Embryonic facial prominence (tissue), 1 donor: ENCODE data around the gene FBH1.
"Not testable (repeated sequence)": the region's sequence is repeated elsewhere in the genome, so short reads cannot be mapped to it uniquely, and the experiment has no call there.

Source experiments
- DNase-seq: peaks from one replicate; pipeline ENCODE4 v3.0.0-alpha.2; 2016; ENCODE audit errors: extremely low spot score

FBH1 gene

DNA sequence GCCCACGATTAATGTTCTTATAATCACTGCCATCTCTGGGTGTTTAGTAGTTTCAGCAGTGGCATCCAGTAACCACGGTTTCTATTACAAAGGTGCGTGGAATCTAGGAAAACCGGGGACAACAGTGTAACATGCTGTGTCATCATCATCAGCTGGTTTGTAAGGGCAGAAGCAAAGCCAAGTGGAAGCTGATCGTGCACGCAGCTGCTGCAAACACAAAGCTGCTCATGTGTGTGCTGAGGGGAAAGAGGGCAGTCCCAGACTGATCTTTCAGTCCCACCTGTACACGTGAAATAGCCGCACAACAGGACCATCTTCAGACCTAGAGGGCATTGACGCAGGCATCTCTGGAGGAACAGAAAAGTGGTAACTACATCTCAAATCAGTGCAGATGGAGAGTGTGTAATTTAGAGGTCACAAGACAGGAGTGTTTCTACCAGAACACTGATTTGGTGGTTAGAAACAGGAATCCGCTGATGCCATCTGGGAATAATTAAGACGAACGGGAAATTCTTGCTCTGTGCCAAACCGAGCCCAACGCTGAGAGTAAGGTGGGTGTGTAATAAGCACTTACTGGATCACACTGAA, 13.8 kb upstream of the FBH1 start:
- no peak for DNase-seq

DNA sequence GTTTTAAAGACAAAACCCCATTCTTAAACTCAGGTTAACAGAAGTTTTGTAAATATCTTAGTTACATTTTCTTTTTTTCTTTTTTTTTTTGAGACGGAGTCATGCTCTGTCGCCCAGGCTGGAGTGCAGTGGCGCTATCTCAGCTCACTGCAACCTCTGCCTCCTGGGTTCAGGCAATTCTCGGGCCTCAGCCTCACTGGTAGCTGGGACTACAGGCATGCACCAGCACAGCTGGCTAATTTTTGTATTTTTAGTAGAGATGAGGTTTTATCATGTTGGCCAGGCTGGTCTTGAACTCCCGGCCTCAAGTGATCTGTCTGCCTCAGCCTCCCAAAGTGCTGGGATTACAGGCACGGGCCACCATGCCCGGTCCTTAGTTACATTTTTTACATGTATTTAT, 13.0 kb upstream of the FBH1 start:
- DNase-seq, result not testable (repeated sequence)

DNA sequence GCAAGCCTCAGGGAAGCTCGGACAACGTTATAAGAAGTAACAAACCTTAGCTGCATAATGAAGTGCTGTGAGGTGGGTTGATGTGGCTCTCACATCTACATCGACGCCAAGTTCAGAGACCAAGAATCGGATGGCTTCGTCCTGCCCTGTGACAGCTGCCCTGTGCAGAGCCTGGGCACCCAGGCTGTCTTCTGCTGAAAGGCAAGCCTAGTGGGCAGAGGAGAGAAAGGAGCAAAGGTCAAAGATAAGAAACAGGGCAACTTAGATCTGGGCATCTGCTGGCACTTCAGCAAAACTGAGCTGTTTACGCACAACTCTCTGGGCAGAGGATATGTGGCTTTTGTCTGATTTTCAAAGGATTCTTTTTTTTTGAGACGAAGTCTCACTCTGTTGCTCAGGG, 7.1 kb upstream of the FBH1 start:
- DNase-seq, result no peak

DNA sequence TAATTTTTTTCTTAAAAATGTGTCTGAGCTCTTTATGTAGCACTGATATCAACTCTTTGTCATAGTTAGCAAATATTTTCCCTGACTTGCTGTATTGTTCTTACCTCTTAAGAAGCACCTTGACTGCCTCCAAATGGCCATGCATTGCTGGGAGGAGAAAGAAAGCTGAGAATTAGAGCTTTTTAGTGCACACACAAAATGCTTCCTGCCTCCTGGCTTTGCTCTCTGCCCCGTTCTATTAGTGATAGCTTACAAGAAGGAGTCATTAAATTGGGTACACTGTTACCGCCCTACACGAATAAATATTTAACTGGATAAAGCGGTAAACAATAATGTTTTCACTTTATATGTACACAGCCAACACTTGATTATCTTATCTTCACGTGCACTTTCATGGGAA, 4.4 kb upstream of the FBH1 start:
- DNase-seq, result no peak

DNA sequence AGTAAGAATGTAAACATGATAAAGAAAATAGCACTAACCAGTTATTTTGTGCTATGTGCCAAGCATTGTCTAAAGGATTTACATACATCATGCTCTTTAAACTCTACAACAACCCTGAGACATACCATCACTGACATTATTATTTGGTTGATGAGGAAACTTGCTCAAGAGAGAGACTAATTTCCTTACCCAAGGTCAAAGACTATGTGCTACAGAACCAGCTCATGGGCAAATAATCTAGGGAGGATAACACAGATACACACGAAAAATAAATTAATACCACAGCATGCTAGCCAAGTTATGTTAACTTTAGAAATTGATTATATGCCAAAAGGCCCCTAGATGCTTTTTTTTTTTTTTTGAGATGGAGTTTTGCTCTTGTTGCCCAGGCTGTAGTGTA, 3.0 kb upstream of the FBH1 start:
- no peak for DNase-seq

DNA sequence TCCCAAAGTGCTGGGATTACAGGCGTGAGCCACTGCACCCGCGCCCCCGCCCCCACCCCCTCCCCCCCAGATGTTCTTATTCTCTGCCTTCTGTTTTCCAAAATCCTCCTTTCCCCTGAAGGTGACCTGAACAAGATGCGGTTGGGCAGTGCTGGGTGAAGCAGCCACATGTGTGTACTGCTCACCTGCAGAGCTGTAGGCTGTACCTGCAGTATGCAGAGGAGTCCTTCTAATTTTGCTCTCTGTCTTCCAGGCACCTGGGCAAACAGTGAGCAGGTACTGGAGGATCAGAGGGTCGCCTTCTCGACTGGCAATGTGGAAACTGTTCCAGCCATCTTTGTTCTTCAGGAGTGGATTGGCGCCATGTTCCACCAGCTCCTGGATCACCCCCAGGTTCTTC, 2.4 kb upstream of the FBH1 start:
- no peak for DNase-seq

DNA sequence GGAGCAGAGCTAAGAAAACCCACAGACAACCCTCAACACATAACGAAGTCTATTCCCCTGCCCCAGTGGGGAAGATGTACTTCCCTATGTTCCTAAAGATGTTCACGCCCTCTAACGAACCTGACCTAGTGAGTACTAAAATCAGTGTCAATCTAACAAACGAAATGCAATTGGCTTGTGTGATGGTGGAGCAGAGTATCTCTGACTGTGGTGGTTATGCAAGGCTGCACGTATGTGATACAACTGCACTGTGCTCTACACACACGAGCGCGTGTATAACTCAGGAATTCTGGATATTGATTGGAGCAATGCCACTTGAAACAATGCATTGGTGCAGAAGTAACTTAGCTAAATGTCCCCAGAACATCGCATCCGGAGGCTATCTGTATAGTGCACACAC, 1.7 kb upstream of the FBH1 start:
- DNase-seq, result no peak

DNA sequence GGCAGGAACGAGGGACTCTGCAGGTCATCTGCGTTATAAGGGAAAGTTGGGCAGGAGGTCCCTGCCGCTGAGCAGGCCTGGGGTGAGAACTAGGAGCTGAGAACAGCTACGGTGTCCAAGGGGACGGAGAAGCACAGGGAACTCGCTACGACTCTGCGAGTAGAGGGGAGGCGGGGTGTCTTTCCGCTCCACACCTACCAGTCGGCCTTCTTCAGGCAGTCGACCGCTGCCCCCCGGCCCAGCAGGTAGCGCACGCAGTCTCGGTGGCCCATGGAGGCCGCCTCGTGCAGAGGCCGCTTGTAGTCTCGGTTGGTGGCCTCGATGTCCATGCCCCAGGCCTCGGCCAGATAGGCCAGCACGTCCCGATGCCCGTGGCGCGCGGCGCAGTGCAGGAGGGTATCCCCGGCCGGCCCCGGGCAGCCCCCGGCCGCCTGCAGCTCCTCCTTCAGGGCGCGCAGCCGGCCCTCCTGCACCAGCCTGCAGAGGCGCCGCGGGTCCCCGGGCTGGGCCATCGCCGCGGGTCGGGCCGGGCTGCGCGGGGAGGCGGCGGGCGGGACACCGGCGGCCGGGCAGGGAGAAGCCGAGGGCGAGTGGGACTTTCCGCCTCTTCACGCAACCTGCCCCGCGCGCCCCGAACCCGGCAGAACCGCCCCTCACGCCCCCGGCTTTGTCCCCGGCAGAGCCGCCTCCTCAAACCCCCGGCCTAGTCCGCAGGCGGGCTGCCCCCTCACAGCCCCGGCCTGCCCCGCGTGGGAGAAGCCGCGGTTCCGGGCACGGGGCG, 1.0 kb upstream of the FBH1 start:
- DNase-seq, result no peak

DNA sequence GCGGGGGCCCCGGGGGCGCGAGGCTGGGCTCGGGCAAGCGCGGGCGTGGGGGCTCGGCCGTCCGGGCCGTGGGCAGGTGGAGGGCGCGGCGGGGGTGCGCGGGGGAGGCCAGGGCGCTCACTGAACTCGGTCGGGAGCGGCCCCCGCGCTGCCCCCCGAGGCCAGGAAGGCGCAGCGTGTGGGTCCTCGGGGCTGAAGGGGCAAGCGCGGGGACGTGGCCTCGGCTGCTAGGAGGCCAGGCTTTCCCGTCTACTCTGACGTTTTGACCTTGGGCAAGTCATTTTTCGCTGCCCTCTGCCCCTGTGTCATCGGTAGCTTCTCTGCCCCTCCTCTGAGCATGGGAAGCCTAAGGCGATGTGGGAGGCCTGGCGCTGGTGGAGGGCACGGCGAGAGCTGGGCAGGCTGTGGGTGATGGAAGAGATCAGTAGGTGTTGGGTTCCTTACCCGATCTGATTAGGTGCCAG, 441 bp downstream of the FBH1 start:
- no peak for DNase-seq

DNA sequence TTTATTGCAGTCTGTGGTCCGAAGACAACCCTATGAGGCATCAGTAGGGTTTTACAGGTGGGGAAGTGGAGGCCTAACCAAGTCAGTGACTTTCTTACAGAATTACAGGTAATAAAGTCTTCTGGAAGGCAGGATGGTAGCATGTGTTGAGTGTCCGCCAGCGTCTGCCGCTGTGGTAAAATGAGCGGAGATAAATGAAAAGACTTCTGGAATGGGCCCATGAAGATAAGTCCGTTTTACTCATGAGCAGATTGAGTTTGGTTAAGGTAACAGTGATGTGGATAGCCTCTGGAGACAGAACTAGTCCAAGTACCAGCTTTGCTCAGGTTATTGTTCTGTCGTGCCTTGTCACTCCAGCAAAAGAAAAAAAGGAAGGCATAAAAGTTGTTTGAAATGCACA, 966 bp downstream of the FBH1 start:
- no peak for DNase-seq

DNA sequence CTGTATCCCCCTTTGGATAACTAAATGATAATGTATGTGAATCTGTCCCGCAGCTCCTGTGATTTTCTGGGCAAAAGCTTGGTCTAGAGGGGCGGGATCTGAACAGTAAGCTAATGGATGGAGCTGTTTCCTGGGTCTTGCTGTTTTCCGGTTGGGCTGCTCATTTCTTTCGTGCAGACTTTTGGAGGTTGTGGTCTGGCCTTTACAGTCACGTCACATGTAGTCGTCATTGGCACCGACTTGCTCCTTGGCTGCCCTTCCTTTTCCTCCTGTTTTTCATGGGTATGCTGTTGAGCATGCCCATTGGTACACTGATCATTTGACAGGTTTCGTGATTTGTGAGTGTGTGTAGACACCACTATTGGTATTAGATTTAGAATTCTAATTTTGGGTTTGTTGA, 2.0 kb downstream of the FBH1 start:
- DNase-seq, result no peak

DNA sequence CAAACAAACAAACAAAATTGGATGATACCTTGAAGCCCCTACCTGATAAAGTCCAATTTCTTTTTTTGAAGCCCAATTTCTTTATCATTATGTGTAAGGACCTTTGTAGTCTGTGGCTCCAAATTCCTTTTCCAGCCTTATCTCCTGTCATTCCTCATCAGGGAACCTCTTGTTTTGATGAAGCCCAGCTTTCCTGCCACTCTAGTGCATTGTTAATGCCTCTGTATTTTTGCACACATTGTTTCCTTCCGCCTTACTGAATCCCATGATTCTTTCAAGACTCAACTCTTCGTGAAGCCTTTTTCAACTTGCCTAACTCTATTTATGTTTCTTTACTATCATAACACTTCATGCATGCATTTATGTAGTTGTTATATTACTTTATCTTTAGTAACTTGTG, 3.3 kb downstream of the FBH1 start:
- DNase-seq, result no peak

DNA sequence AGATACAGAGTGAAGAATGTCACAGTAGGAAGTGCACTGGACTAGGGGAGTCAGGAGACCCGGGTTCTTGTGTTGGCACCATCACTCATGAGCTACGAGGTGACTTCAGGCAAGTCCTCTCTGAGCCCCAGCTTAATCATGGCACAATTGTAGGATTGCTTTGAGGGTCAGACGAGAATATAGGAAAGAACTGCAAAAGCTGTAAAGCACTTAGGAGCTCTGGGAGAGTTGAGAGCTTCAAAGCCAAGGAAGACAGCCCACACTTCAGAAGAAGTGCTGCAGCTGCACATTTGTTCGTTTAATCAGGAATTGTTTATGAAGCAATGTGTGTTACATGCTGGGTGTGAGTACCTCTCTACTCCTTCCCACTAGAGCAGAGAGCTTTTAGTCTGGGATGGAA, 4.4 kb downstream of the FBH1 start:
- DNase-seq, result no peak

DNA sequence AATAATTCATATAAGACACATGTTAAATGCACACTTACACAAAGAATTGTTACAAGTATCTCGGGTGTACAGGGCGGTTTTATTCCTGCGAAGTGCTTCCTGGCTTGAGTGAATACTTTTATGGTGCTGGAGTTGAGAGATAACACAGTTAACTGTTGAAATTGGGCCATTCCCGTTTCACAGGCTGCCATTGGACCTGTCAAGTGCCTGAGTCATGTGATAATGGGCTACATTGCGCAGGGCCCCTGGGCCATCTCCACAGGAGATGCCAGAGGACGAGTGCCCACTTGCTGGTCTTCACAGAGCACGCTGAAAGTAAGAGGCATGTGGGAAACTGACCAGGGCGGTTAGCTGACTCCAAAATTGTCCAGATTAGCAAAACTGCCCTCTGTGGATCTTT, 4.8 kb downstream of the FBH1 start:
- DNase-seq, result no peak

DNA sequence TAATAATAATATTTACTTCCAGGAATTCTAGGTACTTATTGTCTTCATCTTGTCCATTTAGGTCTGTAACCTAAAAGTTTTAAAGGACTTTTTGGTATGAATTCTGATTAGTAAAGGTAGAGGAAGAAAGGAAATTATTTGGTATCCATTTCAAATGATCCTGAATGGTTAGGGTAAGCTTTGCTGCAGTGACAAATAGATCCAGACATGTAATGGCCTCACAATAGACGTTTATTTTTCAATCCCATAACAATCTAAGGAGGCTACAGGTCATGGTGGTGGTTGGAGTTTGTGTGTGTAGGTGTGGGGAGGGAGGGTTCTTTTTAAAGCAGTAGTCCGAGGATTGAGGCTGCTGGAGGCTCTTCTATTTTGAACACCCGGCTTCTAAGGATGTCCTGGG, 5.3 kb downstream of the FBH1 start:
- DNase-seq, result no peak

DNA sequence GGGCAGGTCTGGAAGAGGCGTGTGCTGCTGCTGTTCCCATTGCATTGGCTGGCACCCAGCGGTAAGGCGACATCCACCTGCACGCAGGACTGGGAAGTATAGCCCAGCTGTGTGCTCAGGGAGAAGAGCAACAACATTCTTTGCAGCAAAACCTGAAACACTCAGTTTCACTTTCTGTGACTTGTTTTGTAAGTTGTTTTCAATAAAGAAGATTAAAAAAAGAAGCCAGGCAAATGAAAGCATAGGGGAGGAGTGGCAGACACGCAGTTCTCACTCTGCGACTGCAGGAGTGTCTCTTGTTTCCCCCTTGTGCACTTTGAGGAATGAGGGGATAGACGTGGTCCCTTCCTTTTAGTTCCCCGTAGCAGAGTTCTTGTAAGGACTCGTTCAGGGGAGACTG, 5.8 kb downstream of the FBH1 start:
- no peak for DNase-seq

DNA sequence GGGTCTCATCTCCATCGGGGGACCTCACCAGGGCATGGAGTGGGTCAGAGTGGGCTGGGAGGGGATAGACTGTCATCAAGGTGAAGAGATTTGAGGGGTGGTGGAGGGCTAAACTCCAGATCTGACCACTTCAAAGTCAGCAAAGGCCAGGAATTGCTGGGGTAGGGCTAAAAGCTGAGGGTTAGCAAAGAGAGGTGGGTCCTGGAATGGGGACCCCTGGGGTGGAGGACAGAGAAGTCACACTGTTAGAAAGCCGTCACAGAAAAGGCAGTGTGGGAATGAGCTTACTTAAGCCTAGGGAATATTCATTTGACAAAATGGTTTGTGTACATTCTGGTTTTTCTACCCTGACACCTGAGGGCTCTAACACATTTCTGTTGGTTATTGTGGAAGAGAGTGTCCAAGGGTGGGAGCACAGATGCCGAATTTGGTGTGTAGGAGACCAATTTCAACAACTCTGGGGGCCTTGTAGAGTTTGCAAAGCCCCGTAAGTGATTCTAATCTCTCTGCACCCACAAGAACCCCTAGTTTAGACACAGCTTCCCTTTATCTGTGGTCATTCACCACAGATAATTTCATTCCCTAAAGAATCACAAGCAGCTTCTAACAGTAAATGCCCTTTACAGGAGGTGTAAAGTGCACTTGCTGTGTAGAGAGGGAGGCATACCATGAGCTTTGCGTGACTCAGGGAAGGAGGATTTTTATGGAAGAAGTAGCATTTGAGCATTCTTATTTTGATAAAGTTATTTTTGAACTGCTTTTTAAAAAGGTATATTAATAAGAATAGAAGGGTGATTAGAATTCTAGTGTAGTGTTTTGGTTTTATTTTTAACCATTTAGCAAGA, 6.4 kb downstream of the FBH1 start:
- no peak for DNase-seq

DNA sequence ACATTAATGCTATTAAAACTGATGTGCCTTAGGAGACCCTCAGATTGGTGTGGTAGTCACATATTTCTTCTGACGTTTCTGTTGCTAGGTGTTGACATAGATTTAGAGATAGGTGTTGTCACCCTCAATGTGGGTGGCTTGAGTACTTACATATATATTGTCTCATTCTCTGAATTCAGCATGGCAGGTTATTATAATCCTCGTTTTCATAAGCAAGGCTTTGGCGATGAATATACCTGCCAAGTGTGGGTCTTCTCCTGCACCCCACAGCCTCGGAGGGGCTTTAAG, 7.0 kb downstream of the FBH1 start:
- DNase-seq, result no peak

DNA sequence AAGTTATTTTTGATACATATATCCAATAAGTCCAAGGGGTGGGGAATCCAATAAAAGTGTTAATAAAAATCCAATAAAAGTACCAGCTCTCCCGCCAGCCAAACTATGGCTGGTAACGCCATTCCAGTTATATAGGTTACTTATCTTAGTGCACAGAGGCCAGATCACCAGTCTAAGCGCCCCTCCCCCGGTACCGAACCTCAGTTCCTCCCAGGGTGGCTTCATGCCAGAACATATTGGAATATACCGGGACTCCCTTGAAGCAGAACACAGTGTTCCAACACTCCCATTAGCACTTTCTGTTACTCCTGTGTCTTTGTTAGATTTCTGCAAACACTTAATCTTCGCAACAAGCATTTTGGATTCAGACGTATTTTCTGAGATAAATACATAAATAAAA, 7.5 kb downstream of the FBH1 start:
- no peak for DNase-seq

DNA sequence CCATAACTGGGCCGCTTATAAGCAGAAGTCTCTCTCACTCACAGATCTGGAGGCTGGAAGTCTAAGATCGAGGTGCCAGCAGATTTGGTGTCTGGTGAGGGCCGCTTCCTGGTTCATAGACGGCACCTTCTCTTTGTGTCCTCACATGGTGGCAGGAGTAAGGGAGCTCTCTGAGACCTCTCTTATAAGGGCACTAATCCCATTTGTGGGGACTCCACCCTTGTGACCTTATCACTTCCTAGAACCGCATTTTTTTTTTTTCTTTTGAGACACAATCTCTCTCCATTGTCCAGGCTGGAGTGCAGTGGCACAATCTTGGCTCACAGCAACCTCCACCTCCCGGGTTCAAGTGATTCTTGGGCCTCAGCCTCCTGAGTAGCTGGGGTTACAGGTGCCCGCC, 8.1 kb downstream of the FBH1 start:
- DNase-seq, result no peak

DNA sequence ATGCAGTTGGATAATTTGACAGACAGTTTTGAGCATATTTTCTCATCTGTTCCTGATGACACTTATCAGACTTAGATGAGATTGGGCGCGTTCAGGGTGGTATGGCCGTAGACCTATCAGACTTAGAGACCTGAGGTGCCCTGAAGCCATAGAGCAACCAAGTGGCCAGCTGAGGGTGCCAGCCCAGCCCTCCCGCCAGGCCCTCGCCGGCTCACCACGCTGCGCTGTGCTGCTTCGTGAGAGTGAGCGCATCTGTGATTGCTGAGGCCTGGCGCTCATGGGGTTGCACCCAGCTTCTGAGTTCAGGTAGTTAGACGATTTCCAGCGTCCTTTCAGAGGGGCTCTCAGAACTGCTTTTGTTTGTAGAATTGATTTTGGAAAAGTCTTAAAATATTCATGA, 10.2 kb downstream of the FBH1 start:
- DNase-seq, result no peak

DNA sequence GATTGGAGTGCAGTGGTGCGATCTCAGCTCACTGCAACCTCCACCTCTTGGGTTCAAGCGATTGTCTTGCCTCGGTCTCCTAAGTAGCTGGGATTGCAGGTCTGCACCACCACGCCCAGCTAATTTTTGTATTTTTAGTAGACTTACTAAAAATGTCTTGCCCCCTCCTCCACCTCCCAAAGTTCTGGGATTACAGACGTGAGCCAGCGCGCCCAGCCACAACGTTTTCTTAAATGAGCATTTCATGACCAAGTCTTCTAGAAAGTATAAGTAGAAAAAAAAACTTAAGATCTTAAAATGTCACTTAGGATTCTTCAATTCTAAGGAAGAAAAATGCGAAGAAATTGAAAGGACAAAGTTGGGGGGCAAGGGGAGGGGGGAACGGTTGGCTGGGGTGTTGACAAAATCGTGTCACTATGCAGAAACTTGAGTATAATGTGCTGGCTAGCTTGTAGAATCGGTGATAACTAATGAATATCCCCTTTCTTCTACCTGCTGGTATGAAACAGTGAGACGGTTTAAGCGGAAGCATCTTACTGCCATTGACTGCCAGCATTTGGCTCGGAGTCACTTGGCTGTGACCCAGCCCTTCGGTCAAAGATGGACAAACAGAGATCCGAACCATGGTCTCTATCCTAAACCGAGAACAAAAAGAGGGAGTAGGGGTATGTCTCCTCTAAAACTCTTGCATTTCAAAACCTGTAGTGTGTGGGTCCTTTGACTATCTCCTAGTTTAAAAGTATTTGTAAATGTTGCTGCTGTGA, 12.7 kb downstream of the FBH1 start:
- DNase-seq, result no peak
